ENCODE data around the gene RASIP1. TPM values are rescaled to one million over a fixed set of nuclear protein-coding genes. Genes with fewer than 3 reads are reported as not detected.
"Not testable (repeated sequence)": the region's sequence is repeated elsewhere in the genome, so short reads cannot be mapped to it uniquely, and the experiment has no call there.

RASIP1 gene
- total RNA-seq, 1 donor, result 0.10 TPM

GRCh38 chr19:48724796-48725753 is 15.3 kb downstream of the RASIP1 start:
- Histone ChIP-seq H3K9me3 (ENCODE audit: low read depth, low read length) (no peaks in the 10 kb centered on the region), H3K4me3 (ENCODE audit: low read length) (no peak overlapping the region), H3K27me3 (ENCODE audit: insufficient read depth, low read length) (no peaks in the 10 kb centered on the region), H3K4me1 (ENCODE audit: insufficient read depth, low read length) (peaks cover 29% of the 10 kb centered on the region)

- Histone ChIP-seq H3K9me3 (ENCODE audit: low read depth, low read length) (no peaks in the 10 kb centered on the region), H3K4me3 (ENCODE audit: low read length) (no peak overlapping the region), H3K27me3 (ENCODE audit: insufficient read depth, low read length) (no peaks in the 10 kb centered on the region), H3K4me1 (ENCODE audit: insufficient read depth, low read length) (peaks cover 29% of the 10 kb centered on the region)
Measured at GRCh38 chr19:48722196-48722708, 18.2 kb downstream of the RASIP1 start.

DNA sequence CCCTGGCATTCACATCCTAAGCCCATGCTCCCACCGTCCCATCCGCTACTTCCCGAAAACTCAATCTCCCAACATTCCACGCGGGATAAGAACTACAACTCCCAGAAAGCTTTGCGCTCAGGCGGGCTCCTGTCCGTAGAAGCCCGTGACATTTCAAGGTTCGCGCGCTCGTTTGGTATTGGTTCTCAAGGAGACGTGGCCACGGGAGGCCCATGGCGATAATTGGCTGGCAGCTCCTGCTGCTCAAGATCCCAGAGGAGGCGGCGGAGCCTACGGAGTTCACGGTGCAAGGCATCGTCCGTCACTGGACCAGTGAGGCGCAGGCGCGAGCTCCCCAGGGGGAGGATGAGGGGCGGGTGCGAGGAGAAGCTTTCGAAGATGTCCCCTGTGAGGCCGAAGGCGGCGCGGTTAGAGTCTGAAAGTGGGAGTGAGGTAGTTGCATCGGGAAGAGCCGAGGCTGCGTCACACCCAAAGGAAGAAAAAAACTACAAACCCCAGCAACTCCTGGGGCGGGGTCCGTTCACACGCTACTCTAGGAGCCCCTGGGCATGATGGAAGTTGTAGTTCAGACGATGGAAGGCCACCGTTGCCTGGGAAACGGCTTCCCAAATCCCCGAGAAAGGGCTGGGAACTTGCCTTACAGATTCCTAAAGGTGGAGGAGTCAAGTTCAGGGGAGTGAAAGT is 19.7 kb downstream of the RASIP1 start:
- Histone ChIP-seq H3K27me3 (ENCODE audit: insufficient read depth, low read length) (no peaks in the 10 kb centered on the region), H3K9me3 (ENCODE audit: low read depth, low read length) (no peaks in the 10 kb centered on the region), H3K4me3 (ENCODE audit: low read length) (peak overlapping the region; percentile 45), H3K4me1 (ENCODE audit: insufficient read depth, low read length) (peaks cover 17% of the 10 kb centered on the region)

DNA sequence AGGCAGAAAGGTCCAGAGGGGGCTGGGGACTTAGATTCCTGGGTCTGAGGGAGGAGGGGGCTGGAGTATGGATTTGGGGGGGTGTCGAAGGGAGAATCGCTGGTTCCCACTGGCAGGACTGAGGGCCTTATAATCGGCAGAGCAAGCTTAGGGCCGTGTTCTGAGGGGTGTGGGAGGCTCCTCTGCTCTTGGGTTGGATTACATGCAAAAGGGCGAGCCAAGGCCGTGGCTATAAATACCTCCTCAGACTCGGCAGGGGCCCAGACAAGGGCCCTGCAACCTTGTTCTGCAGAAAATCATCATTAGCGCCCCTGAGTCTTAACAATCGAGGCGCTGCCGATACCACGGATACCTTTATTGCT is 20.2 kb downstream of the RASIP1 start:
- Histone ChIP-seq H3K4me3 (ENCODE audit: low read length) (no peak overlapping the region), H3K27me3 (ENCODE audit: insufficient read depth, low read length) (no peaks in the 10 kb centered on the region), H3K4me1 (ENCODE audit: insufficient read depth, low read length) (peaks cover 12% of the 10 kb centered on the region), H3K9me3 (ENCODE audit: low read depth, low read length) (no peaks in the 10 kb centered on the region)

GRCh38 chr19:48719263-48720171 is 20.9 kb downstream of the RASIP1 start, which contains the start of gene MAMSTR:
Gene MAMSTR, minus strand, starts transcription at chr19:48719725. Its CDS starts 694 bp downstream, at chr19:48719031.
- Histone ChIP-seq H3K9me3 (ENCODE audit: low read depth, low read length) (no peaks in the 10 kb centered on the region), H3K4me3 (ENCODE audit: low read length) (peak within 1 kb of the TSS; percentile 45), H3K4me1 (ENCODE audit: insufficient read depth, low read length) (peaks cover 16% of the 10 kb centered on the region), H3K27me3 (ENCODE audit: insufficient read depth, low read length) (no peaks in the 10 kb centered on the region)

GRCh38 chr19:48718711-48719231 is 21.6 kb downstream of the RASIP1 start:
- Histone ChIP-seq H3K4me1 (ENCODE audit: insufficient read depth, low read length) (peaks cover 18% of the 10 kb centered on the region), H3K9me3 (ENCODE audit: low read depth, low read length) (no peaks in the 10 kb centered on the region), H3K4me3 (ENCODE audit: low read length) (no peak overlapping the region), H3K27me3 (ENCODE audit: insufficient read depth, low read length) (no peaks in the 10 kb centered on the region)

GRCh38 chr19:48718106-48718505 is 22.3 kb downstream of the RASIP1 start:
- not testable (repeated sequence) for H3K27me3 ChIP-seq (ENCODE audit: insufficient read depth, low read length)
- peaks cover 24% of the 10 kb centered on the region for H3K4me1 ChIP-seq (ENCODE audit: insufficient read depth, low read length)

GRCh38 chr19:48716562-48717291 is 23.7 kb downstream of the RASIP1 start:
- H3K4me1 ChIP-seq (ENCODE audit: insufficient read depth, low read length), result peaks cover 26% of the 10 kb centered on the region
- no peaks in the 10 kb centered on the region for H3K27me3 ChIP-seq (ENCODE audit: insufficient read depth, low read length)
- H3K4me3 ChIP-seq (ENCODE audit: low read length), result no peak overlapping the region
- no peaks in the 10 kb centered on the region for H3K9me3 ChIP-seq (ENCODE audit: low read depth, low read length)

More at GRCh38 chr19:48718106-48718505, 22.3 kb downstream of the RASIP1 start:
- not testable (repeated sequence) for H3K4me3 ChIP-seq (ENCODE audit: low read length); H3K9me3 ChIP-seq (ENCODE audit: low read depth, low read length)

DNA sequence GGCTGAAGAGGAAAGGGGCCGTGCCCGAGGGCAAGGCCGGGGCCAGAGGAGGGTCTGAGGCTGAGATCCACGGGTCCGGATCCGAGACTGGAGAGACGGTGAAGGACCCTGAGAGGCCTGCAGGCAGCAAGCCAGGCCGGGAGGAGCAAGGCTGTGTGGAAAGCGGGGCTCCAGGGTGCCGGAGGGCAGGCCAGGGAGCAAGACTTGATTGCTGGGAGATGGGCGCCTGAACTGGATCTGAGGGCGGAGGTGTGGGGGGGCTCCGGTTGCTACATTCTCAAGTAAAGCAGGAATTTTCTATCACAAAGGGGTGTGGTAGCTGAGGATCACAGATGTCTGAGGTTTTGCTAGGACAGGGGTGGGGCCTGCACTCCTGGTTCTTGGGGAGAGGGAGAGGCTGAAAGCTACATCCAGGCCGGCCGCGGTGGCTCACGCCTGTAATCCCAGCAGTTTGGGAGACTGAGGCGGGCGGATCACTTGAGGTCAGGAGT is 24.7 kb downstream of the RASIP1 start:
- Histone ChIP-seq H3K9me3 (ENCODE audit: low read depth, low read length) (no peaks in the 10 kb centered on the region), H3K4me3 (ENCODE audit: low read length) (no peak overlapping the region), H3K27me3 (ENCODE audit: insufficient read depth, low read length) (no peaks in the 10 kb centered on the region), H3K4me1 (ENCODE audit: insufficient read depth, low read length) (peaks cover 18% of the 10 kb centered on the region)

DNA sequence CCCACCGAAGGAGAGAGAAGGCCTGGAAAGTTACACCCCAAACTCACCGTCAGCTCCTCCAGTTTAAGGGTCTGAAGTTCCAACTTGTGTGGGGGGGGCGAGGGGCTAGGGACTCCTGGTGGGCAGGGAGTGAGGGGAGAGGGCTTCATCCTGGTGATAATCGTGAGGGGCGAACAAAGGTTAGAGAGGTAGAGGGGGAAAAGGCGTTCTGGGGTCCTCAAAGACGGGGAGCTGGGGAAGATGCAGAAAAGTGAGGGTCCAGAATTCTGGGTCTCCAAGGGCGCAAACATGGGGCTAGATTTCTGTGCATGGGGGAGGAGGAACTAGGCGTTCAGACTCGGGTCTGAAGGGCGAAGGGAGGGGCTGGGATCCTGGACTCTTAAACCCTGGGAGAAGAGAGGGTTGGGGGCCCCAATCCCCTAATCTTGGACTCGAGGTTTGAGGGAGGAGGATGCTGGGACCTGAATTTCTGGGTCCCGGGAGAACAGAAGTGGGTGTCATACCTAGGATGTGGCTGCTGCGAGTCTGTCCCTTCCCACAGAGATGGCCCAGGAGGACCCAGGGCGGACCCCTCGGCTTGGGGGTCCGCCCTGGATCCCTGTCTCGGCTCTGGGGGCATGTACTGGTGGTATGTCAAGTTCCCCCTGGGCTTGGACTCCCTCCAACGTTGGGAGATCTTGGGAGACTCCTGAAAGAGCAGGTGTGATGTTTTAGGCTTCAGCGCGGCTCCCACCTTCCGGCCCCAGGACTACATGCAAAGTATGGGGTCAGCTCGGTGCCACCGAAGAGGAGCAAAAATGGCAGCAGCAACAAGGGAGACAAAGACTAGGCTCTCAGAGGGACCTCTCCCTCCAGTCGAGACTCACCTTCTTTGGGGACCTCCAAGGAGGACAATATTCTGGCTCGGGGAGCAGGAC is 25.4 kb downstream of the RASIP1 start:
- Histone ChIP-seq H3K27me3 (ENCODE audit: insufficient read depth, low read length) (no peaks in the 10 kb centered on the region), H3K4me1 (ENCODE audit: insufficient read depth, low read length) (peaks cover 18% of the 10 kb centered on the region), H3K4me3 (ENCODE audit: low read length) (peak overlapping the region; percentile 53), H3K9me3 (ENCODE audit: low read depth, low read length) (no peaks in the 10 kb centered on the region)

DNA sequence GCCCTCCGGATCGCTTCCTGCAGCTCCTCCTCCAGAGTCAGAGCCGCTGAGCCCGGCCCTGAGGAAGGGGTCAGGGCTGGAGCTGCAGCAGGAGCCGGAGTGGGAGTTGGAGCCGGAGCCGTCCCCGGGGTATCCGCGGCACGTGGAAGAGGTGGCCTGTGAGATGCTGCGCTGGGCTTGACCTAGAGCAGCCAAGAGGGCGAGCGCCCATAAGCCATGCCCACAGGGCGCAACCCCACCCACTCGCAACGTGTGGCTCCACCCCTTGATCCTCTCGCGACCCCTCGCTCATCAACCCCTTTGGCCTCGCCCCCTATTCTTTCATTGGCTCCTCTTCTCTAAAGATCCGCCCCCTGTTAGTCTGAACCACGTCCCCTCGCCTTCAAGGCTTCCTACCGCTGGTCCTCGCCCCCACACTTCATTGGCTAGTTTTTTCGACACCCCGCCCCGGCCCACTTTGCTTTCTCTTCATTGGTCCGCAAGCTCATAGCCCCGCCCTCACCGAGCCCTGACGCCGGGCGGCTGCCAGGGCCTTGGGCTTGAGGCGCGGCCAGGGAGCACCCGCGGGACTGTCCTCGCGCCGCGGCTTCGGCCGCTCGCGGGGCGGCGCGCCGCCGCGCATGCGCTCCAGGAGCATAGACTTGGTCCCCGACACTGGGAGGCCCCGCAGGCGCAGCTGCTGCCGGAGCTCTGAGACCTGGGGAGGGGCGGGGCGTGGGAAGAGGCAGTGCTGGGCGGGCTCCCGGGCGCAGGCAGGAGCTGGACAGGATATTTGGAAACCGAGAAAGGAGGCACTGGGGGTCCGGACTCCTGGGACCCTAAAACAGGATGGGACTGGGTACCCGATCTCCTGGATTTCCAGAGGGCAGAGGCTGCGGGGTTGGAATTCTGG is 26.3 kb downstream of the RASIP1 start:
- H3K4me1 ChIP-seq (ENCODE audit: insufficient read depth, low read length), result peaks cover 18% of the 10 kb centered on the region
- H3K4me3 ChIP-seq (ENCODE audit: low read length), result peak overlapping the region; percentile 53
- H3K27me3 ChIP-seq (ENCODE audit: insufficient read depth, low read length), result no peaks in the 10 kb centered on the region
- no peaks in the 10 kb centered on the region for H3K9me3 ChIP-seq (ENCODE audit: low read depth, low read length)
